HG02852 (cell line): ENCODE data around the gene DIRAS1.

Experiments used
- ATAC-seq: cut with Tn5 transposase; IDR thresholded peaks from one replicate; pipeline ENCODE4 v1.9.1; 2021; ENCODE audit warnings: mild to moderate bottlenecking, moderate library complexity; ENCODE audit not compliant: unreplicated experiment

Gene DIRAS1

GRCh38 chr19:2755811-2756210, 34.6 kb upstream of the DIRAS1 start:
- ATAC-seq = no peak

DNA sequence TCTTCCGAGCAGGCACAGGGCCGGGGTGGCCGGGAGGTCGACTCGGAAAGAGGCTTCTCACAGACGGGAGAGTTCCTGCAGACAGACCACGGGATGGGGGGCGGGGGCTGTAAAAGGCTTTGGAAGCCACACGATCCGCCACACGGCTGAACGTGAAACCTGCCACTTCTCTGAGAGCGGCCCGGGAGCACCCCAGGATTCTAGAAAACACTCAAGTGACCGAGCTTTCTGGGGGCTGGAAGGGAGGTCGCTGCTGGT, 34.2 kb upstream of the DIRAS1 start:
- ATAC-seq = no peak

GRCh38 chr19:2754659-2755447, 33.7 kb upstream of the DIRAS1 start:
- ATAC-seq = no peak

DNA sequence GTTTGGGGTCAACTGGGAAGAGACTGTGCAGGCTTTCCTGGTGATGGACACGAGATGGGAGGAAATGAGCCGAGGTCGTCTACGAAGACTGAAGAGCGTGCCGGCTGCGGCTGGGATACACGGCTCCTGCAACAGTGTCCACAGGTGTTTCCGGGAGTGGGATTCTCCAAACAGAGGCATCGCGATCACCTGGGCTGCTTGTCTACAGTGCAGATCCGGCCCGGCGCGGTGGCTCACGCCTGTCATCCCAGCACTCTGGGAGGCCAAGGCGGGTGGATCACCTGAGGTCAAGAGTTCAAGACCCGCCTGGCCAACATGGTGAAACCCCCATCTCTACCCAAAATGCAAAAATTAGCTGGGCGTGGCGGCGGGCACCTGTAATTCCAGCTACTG, 30.3 kb upstream of the DIRAS1 start:
- ATAC-seq = no peak

GRCh38 chr19:2750808-2751437, 29.8 kb upstream of the DIRAS1 start:
- no peak for ATAC-seq

- ATAC-seq = no peak
Measured at GRCh38 chr19:2747349-2747748, 26.2 kb upstream of the DIRAS1 start.

- no peak for ATAC-seq
Measured at GRCh38 chr19:2744113-2744512, 22.9 kb upstream of the DIRAS1 start.

GRCh38 chr19:2743099-2743498, 21.9 kb upstream of the DIRAS1 start:
- no peak for ATAC-seq

DNA sequence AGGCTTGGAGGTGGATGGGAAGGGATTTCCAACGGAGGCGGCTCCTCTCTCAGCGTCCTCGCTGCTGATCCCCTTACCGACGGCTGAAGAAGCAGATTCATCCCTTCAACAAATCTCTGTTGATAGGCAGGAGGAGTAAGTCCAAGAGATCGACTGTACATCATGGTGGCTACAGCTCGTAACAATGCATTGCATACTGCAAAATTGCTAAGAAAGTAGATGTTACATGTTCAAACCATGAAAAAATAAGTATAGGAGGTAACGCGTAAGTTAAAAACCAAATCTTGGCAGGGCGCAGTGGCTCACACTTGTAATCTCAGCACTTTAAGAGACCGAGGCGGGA, 19.1 kb upstream of the DIRAS1 start:
- ATAC-seq = no peak

DNA sequence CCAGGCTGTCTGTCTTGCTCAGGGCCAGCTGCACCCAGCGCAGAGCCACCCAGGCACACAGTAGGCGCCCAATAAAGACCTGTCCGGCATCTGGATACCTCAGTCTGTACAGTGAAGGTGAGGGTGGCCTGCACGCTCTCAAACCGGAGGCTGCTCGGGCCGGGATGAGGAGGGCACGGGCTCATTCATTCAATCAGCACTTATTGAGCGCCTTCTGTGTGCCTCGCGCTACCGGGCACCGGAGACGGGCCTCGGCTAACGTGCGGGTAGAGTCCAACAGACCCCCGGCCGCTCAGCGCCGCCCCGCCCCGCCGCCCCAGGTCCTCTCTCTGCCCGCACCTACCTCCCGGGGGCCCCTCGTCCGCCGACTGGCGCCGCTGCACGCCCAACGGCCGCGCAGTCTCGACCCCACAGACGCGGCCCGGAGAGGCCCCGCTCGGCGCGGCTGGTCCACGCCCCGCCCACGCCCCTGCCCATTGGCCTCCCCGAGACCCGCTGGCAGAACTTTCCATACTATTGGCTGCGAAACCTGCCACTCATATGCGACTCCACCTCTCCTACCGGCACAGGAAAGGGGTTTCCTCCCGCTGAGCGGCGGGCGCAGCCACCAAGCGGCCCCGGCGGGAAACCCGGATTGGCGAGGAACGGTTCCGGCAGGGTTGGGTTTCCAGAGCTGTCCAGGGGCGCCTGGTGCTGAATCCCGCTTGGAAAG, 18.6 kb upstream of the DIRAS1 start, which contains the start of gene SLC39A3:
Gene SLC39A3, minus strand, starts transcription at position 416 of the 712 bp plus-strand sequence. CDS start 2,760 bp downstream, outside the sequence.
- peak; percentile 88 for ATAC-seq

DNA sequence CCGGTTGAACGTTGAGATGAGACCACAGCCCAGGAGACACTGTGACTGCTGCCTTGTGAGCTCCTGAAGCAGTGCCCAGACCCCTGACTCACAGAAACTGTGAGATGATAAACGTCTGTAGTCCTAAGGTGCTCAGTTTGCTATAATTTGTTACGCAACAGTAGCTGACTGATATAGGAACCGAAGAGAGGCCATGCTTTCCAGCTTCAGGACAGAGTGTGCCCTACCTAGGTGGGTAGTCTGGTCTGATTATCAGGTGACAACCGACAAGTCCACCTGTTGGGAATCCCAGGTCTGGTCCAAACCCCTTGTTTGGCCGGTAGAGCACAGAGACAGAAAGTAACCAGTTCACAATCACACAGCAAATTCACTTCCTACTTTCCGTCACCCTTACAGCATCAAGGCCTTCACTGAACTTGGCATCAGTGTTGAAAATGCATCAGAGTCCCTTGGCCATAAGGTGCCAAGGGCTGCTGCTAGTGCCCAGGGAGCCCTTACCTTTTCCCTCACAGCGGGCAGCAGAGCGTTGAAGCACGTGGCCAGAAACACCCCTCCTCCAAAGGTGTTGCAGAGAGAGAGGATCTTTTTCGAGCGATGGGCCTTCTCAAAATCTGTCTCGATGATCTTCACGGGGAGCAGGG, 15.5 kb upstream of the DIRAS1 start:
- no peak for ATAC-seq

DNA sequence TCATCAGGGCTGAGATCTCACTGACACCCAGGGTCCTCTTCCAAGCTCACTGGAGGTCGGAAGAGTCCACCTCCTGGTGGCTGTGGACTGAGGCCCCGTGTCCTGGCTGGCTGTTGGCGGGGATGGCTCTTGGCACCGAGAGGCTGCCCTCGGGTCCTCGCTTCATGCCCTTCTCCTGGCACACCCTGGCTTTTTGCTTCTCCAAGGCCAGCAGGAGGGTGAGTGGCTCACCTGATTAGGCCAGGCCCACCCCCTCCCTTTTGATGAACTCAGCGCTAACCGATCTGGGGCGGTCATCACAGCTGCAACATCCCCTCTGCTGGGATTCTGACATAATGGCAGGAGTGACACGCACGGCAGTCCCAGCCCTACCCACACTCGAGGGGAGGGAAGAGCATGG, 14.2 kb upstream of the DIRAS1 start:
- no peak for ATAC-seq

GRCh38 chr19:2734589-2735288, 13.6 kb upstream of the DIRAS1 start:
- no peak for ATAC-seq

GRCh38 chr19:2733930-2734588, 12.9 kb upstream of the DIRAS1 start:
- ATAC-seq = no peak

DNA sequence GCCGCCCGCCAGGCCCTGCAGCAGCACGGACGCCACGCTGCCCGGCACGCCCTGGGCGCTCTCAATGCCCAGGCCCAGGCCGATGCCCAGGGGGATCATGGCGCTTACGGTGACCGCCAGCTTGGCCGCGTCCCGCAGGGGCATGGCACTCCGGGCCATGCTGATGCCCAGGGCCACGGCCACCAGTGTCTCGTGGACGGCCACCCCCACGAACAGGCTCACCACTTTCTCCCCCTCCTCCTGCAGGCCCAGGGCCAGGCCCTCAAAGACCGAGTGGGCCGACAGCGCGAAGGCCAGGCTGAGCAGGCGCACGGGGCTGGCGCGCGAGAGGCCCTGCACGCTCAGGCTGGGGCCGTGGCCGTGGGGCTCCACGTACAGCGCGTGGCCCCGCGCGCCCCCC, 11.7 kb upstream of the DIRAS1 start:
- ATAC-seq = no peak

DNA sequence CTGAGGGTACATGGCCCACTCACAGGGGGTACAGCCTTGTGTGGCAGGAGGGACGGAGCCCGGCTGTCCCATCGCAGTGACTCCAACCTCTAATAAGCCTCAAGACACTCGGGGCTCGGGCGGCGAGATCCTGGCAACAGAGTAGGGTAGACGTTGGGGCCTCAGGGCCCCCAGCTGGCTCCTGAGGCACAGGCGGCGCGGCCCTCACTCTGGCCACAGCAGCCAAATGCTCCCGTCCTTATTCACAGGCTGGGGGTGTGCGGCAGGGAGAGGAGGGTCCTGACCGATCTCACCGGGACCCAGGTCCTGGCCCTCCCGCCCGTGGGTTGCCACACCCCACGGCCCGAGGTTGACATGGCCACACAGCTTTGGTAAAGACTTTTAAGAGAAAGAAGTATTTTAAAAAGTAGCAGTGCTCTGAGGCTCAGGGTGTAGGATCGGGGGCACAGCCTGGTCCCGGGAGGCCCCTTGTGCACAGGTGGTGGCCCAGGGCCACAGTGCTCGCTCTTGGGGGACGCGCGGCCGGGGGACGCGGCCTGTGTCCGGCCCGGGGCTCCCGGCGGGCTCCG, 11.1 kb upstream of the DIRAS1 start:
- no peak for ATAC-seq

DNA sequence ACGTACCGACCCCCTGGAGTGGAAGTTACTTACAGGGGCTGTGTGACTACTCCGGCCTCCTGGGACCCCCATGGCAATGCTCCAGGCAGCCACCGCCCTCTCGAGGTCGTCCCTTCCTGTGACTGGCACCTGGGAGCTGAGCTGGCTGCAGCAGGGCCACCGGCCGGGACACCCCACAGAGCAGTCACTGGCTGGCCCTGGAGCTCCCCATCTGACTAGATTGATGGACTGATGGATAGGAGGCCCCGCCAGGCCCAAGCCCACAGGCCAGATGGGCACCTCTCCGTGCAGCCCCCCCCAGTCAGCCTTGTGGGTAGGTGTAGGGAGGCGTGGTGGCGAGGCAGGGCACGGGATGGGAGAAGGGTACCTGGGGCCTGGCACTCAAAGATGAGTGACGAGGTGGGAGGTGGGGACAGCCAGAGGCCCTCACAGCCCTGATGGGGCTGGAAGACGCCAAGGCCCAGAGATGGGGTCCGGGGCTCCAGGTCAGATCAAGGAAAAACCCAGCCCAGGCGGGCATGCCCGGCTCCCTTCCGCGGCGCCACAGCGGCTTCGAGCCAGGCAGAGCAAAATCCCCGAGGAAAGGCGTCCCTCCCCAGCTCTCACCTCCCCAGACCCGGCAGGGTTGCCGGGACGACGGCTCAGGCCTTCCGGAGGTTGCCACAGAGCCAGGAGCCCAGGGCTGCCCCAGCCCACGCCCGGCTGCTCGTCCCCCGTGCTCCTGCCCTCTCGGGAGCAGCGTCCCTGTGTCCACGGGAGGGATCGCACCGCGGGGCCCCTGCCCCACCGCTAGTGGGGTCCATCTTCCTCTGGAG, 10.2 kb upstream of the DIRAS1 start:
- ATAC-seq = no peak

DNA sequence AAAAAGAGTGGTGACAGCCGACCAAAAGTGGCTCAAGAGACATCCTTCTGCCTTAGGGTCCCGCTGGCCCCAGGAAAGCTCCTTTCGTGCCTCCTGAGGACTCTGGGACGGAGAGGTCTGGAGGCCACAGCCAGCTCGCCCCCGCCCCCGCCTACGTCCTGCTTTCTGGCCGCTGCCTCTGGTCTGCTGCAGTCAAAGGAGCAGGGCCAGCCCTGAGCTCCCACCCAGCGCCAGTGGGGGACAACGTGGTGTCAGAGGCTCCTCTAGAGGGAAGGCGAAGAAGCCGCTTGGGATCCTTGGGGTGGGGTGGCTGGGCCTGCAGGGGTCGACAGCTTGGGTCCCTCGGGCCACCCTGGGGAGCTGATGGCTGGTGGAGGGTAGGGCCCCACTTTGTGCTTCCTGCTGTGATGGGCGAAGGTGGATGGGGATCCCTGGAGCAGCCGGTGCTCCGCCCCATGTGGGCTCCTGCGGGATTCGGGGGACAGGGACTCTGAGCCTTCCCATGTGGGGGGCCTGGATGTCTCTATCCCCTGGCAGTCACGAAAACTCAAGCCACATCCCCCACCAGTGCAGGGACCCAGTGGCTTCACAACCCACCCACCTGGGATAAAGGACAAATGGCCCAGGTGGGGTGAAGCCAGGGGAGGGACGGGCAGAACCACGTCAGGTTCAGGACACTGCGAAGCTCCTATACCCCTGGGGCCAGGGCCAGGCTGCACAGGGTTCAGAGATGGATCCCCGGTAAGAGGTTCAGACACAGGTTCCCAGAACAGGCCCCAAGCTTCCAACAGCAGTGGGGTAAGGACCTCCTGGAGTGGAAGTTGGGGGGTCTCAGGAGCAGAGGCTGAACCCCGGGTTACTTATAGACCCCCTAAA, 9.0 kb upstream of the DIRAS1 start:
- no peak for ATAC-seq
